Renal cortical epithelial cell (primary cell): ENCODE measurements around the gene GMEB2. TPM values are rescaled to one million over a fixed set of nuclear protein-coding genes. Genes with fewer than 3 reads are reported as not detected.
"Not testable (repeated sequence)": the region's sequence is repeated elsewhere in the genome, so short reads cannot be mapped to it uniquely, and the experiment has no call there.

ENCODE experiments used
- DNase-seq: peaks from one replicate; pipeline ENCODE4 v3.0.0-alpha.2; 2011; ENCODE audit warnings: low read depth
- total RNA-seq: library from RNA; depleted of rRNA; stranded (reverse); fragments of >200 nt; gene quantifications from 2 replicates; pipeline ENCODE4 v1.2.3, GENCODE V29; 2014

GMEB2 gene
- total RNA-seq, 1 donor from 2014 or later = 17.2 TPM

DNA sequence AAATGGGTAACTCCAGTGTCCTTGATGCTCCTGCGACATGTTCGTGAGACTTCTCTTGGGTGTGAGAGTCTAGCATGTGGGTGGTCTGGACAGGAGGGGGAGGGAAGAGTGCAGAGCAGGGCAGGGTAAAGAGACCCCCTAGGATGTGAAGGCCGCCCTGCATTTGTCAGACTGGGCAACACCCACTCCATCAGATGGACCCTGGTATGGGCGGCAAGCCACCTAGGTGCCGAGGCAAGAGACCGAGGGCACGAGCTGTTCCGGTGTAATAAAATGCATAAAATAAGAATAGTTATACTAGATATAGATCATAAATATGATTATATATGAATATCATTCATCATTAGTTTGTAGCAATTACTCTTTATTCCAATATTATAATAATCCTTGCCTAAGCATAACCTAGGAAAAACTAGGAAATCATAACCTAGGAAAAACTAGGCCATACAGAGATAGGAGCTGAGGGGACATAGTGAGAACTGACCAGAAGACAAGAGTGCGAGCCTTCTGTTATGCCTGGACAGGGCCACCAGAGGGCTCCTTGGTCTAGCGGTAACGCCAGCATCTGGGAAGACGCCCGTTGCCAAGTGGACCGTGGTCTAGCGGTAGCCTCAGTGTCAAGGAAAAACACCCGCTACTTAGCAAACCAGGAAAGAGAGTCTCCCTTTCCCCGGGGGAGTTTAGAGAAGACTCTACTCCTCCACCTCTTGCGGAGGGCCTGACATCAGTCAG, 12.9 kb downstream of the GMEB2 start:
- not testable (repeated sequence) for DNase-seq

DNA sequence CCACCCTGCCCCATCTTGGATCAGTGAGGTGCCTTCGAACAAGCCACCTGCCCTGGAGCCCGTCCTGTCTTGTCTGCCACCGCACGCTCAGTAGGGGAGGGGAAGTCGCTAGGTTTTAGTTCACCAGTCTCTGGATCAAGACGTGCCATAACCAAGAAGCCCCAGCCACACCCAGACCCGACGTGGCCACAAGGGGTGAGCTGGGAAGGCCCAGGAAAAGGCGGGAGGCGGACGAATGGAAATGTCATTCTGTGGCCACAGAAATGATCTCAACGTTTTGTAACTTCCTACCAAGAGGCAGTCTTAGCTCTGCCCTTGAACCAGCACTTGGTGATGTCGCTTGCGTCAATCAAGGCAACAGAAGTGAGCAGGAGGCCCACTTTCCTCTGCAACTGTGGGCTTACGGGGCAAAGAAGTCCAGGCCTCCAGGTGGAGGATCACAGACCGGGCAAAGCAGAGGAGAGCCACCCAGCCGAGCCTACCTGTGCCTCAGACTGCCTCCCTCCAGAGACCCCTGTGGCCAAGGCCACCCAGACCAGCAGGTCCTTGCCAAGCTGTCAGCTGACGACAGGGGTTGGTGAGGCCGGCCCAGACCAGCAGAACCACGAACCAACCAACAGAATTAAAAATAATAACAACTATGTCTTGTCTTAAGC, 14.5 kb downstream of the GMEB2 start:
- no peak for DNase-seq

DNA sequence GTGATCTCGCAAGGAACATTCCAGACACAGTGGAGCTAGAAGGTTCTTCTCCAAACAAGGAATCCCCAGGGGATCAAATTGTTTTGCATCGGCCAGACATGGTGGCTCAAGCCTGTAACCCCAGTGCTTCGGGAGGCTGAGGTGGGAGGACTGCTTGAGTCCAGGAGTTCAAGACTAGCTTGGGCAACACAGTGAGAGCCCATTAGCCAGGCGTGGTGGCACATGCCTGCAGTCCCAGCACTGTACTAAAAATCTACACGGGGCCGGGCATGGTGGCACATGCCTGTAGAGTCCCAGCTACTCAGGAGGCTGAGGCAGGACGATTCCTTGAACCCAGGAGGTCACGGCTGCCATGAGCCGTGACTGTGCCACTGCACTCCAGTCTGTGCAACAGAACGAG, 15.3 kb downstream of the GMEB2 start:
- no peak for DNase-seq

DNA sequence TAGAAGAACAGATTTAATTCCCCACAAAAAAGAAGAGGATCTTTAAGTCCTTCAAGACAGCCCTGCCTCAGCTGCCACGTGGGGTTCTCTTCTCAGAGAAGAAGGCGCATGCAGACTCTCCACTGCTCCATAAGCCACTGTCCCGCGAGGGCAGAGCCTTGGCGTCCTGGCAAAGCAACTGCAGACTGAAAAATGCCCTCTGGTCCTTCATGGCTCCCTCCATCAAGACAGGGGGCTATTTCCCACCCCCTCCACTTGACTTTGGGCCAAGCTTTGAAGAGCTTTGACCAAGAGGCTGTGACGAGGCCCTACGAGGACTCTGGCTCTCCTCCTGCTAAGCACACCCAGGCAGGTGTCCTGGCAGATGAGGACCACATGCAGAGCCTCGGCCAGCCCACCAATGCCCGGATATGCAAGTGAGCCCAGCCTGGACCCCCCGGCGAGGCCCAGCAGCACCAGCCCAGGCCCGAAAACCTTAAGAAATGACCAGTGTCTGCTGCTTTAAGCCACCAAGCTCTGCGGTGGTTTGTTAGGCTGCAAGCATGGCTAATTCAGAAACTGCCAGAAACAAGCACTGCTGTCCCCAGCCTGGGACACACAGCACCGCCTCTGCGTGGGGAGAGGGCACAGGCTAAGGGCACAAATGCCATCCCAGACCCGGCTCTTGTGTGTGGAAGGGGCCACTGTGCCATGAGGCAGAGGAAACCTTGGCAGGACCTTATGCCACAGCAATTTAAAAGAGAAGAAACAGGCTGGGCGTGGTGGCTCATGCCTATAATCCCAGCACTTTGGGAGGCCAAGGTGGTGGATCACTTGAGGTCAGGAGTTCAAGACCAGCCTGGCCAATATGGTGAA, 16.1 kb downstream of the GMEB2 start:
- no peak for DNase-seq

DNA sequence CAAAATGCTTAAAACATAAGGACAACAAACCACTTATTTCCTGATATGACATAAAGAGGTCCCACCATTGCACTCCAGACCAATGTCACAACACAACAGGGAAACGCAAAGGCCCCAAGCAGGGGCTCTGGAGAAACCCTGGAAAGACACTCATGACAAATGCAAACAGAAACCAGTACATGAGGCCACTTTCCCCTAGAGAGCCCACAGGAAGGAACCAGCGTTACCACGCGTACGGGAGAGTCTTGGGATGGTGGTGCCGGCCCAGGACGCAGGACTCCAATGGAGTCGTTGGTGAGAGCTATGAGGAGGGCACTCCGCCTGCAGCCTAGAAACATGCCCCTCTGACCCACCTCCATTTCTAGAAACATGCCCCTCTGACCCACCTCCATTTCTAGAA, 20.2 kb downstream of the GMEB2 start:
- no peak for DNase-seq

DNA sequence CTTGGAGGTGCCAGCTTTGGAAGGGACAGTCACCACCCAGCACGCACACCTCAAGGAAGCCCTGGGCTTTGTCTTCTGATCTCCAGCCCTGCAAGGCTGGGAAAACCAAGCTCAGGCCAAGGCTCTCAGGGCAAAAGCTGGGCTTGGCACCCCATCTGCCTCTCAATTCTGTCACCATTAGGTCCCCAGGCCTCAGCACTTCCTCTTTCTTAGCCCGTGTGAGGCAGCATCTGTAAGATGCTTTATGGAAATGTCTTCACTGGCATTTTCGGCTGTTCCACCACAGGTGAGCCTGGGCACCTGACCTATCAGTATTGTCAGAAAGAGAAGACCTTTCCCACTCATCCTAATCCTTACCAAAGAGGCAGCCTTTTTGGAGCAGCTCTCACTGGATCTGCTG, 24.6 kb downstream of the GMEB2 start:
- no peak for DNase-seq

DNA sequence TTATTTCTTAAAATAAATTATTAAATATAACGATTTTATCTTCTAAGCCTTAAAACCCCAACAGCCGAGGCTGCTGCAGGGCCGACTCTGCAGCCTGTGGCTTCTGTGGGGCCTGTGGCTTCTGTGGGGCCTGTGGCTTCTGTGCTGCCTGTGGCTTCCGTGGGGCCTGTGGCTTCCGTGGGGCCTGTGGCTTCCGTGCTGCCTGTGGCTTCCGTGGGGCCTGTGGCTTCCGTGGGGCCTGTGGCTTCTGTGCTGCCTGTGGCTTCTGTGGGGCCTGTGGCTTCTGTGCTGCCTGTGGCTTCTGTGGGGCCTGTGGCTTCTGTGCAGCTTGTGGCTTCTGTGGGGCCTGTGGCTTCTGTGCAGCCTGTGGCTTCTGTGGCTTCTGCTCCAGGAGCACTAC, 25.2 kb downstream of the GMEB2 start:
- not testable (repeated sequence) for DNase-seq

DNA sequence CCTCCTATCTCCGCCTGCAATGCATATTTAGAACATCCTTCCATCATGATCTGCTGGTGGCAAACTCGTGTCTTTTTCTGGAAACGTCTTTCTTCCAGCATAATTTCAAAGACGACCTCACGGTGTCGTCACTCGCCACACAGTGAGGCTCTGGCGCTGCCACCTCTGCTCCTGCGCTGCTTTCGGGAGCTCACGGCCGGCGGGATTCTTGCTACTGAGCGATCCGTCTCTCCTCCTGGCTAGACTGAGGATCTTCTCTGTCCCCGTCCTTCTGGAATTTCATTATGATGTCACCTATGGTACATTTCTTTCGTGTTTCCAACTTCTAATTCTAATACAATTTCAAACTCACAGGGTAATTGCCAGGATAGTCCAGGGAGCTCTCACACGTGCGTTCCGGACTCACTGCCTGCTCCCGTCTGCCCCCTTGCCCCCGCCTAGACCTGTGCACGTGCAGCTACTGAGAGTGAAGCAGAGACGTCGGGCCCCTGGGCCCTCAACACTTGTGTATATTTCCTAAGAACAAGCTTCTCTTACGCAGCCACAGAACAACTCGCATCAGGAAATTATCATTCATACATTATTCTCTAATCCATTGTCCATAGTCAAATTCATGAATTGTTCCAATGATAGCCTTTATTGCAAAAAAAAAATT, 27.4 kb downstream of the GMEB2 start:
- DNase-seq = no peak

DNA sequence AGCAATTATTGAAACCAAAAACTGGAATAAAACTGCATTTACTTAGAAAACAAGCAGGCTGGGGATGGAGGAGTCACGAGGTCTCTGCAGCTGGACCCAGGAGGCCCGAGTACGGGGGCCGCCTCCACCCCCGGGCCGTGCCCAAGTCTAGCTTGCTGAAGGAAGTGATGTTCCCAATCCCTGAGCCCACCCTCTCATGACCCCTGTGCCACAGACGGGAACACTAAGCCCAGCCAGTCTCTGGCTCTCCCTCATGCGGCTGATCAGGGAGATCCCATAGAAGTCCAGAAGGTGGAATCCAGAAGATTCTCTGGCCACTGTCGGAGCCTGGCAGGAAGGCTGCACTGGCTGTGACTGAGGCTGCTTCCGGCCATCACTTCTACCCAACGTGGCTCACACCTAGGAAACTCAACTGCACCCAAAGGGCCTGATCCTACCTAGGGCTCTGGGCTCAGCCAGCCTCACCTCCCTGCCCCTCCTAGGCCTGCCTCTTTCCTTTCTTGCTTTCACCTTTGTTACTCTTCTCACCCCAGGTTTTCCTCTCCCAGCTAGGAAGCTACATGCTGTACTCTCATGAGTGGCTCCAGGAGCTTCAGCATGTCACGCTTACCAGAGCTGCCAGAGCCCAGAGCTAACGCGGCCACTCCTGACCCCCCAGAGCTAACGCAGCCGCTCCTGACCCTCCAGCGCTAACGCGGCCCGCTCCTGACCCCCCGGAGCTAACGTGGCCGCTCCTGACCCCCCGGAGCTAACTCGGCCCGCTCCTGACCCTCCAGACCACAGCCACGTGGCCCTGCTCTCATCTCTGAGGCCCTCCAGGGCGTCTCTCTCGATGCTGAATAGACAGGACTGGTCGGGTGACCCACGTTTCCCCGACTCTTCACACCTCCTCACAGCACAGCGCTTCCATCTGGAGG, 28.2 kb downstream of the GMEB2 start:
- no peak for DNase-seq

DNA sequence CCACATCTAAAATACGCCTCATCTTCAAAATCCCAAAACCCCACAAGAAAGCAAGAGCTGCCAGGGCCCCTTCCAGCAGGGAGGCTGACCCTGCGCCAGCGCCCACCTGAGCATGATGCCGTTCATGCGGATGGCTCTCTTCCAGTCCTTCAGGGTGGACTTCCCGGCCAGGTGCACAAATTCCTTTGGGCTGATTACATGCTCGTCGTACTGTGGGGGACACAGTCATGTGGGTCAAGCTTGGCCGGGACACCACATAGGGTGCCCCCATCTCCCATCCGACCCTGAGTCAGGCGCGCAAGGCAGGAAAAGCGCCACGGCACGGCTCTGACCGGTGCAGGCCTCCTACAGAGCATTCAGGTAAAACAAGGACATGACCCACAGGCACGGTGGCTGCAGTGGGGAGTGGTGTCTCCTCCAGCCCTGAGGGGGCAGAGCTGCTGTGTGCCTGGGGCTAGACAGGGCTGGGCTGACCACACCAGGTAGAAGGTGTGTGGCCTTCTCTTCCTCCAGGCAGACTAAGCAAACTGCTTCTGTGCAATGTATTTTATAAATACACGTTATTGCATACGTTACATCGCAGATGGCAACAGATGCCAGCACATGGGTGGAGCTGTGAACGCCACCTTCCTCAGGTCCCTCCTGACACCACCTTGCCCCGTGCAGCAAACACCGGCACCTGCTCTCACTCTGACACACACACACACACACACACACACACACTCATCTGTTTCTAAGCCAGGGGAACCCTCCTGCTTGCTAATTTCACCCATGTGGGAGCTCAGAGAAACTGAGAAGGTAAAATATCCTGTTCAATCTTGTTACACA, 29.0 kb downstream of the GMEB2 start:
- no peak for DNase-seq

DNA sequence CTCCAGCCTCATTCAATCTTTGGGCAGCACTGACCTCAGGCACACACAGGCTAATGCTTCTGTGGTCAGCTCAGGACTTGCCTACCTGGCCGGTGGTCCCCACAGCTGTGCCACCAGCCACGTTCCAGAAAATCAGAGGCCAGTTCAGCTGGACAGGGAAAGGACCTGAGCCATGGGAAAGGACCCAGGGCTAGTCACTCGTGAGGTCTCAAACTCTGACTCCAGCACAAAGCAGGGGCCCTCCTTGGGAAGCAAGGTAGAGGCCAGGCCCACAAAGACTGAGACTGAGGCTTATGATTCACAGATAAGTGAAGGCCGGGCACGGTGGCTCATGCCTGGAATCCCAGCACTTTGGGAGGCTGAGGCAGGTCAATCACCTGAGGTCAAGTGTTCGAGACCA, 30.5 kb downstream of the GMEB2 start:
- no peak for DNase-seq

DNA sequence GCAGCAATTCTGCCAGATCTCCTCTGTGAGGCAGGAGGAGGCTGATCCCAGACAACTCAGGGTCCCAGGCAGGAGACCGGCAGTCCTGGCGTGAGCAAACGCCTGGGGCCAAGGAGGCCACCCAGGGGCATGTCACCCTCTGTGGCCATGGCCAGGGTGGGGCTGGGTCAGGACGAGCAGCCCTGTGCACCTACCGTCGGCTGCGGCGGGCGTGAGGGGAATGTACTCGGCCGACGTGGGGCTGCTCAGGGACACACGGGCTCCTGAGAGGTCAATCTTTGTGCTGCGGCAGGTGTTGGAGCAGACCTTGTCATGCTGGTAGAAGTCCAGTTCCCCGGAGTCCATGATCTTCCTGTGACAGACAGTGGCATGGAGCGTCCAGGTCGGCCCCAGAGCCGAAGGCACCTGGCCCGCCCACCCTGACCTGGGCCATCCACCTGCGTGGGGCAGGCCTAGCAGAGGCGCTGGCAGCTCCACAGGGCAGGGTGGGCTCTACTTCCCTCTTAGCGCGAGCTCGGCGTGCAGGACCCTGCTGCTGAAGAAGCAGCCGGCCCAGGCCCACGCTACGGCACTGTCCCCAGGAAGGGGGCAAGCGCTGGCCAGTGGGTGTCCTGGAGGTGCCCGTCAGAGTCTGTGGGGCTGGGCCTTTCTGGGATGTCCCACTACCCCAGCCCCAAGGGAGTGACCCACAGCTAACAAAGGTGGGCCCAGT, 31.3 kb downstream of the GMEB2 start:
- DNase-seq = no peak

DNA sequence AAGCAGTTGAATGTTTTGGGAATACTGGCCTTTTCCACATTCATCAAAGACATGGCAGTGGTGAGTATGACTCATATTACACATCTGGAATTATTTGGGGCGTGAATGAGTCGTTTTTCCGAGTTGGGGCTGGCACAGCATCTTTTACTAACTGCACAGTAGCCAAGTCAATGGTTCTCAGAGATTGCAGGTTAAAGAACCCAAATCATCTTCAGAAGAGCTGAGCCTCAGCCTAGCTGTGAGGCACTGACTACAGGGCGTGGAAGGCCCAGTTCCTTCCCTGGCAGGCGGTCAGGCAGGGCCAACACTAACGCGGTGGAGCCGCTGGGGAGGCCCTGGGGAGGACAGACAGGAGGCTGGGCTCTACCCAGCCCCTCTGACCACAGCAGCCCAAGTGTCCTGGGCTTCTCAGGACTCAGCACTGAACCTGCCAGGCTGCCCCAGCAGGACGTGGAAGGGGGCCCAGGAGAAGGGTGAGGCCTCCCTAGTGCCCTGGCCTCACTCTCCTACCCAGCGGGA, 32.8 kb downstream of the GMEB2 start:
- no peak for DNase-seq

DNA sequence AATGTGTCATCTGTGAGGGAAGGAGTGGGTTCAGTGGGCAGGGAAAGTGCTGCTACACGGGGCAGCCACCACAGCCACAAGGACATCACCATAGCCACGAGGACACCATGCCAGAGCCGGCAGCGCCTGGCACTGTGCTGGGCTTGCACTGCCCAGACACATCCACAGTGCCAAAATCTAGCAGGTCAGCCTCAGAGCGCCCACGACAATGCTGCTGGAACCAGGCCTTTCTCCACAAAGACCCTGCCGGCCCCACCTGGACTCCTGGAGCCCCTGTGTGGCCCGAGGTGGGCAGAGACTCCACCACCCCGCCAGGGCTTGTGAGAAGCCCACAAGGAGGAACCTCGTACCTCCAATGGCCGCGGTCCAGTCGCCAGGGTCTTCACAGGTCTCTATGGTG, 34.2 kb downstream of the GMEB2 start:
- no peak for DNase-seq

DNA sequence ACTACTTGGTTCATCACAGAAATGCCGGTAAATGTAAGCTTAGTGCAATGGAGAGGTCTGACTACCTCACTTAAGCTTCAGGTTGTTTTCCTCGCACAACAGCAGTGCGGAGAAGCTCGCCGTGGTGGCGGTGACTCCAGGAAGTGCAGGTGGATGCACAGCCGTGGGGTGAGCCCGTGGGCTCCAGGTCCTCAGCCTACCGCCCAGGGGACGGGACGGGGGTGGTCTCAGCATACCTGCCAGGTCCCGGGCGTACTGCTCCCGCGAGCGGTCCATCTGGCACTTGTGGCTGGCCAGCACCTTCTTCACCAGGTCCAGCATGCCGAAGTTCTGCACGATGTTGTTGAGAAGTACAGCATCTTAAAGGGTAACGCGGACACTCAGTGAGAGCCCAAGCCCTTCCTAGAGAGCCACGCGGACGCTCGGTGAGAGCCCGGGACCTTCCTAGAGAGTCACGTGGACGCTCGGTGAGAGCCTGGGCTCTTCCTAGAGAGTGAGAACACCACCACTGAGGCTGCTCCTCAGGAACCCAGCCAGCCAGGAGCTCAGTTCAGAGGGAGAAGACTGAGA, 35.0 kb downstream of the GMEB2 start:
- DNase-seq = no peak

DNA sequence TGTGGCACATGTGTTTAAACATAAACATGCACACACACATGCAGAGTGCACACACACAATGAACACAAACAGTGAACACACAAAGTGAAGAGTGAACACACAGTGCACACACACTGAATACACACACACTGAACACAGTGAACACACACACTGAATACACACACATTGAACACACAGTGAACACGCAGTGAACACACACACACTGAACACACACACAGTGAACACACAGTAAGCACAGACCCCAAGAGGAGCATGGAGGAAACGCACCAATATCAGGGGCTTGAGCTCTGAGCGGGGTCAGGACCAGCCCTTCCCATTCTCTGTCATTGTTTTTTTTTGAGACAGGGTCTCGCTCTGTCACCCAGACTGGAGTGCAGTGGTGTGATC, 35.8 kb downstream of the GMEB2 start:
- no peak for DNase-seq

DNA sequence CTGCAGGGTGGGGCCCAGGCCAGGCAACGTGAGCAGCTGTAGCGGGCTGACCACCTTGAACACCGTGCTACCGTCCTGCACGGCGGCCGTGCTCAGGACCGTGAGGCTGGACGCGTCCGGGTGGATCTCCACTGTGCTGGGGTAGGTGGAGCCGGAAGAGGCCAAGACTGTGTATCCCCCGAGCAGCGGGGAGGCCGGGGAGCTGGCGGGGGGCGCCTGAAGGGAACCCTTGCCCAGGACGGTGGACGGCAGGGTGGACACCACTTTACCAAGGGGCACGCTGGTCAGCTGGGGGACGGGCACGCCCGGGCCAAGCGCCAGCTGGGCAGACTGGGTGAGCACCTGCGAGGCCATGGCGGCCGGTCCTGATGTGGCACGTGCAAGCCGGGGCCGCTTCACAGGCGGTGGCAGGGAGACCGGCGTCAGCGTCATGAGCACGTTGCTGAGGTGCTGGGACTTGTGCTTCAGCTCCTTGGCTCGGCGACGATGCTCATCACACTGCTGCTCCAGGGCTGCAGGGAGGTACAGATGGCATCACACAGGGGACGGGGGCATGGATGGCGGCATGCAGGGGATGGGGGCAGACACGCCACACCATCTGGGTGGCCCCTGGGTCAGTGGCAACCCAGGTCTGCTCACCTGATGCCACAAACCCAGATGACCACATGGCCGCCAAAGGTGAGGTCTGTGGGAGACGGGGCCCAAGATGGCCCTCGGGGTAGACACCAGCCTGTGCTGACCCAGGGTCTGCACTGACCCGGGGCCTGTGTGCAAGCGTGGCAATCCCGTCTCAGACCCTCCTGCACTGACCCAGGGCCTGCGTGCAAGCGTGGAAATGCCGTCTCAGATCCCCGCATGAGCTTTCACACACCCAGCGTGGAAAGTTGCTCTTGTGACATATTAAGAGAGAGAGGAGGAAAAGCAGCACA, 36.4 kb downstream of the GMEB2 start:
- no peak for DNase-seq
